Measurements from ENCODE around the gene FAM209A.
"Not testable (repeated sequence)": the region's sequence is repeated elsewhere in the genome, so short reads cannot be mapped to it uniquely, and the experiment has no call there.

Gene FAM209A, protein sequence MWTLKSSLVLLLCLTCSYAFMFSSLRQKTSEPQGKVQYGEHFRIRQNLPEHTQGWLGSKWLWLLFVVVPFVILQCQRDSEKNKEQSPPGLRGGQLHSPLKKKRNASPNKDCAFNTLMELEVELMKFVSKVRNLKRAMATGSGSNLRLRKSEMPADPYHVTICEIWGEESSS

GRCh38 chr20:56524444-56524843, at the start of gene FAM209A:
FAM209A (plus strand) TSS chr20:56524744; CDS start chr20:56524809, 65 bp downstream.
- DNase-seq, result not testable (repeated sequence)

- no peak for DNase-seq
Observed at GRCh38 chr20:56483970-56484369, 40.6 kb upstream of the FAM209A start.

DNA sequence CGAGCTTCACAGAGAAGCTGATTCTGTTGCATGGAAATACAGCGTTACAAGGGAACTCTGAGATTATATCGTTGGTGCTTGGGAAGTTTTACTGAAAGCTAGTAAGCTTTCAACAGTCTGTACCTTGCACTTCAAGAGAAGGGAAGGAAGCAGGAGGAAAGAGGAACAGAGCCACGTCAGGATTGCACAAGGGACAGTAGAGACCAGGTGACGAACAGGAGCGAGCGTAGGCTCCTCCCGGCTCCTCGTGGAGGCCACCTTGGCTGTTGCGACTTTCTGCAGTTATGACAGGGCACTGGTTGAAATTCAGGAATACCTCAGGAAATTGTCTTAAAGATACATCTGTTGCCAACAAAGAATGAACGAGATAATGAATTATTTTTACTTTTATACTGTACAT, 37.3 kb upstream of the FAM209A start:
- no peak for DNase-seq

- no peak for DNase-seq
Observed at GRCh38 chr20:56488566-56488965, 36.0 kb upstream of the FAM209A start.

- no peak for DNase-seq
Observed at GRCh38 chr20:56501116-56501515, 23.4 kb upstream of the FAM209A start.

DNA sequence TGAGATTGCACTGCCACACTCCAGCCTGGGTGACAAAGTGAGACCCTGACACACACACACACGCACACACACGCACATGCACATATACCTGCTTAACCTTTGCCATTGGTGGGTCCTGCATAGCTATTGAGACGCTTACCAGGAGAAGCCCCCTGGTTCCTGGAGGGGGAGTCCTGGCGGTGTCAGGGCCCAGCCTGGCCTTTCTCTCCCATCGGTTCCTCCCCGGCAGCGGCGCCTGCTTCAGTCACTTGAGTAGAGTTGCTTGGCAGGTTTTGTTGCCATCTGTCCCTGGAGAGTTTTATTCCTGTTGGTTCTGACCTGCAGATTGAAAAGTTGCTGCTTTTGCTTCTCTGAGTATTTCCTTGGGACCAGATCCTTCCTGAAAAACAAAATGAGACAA, 20.6 kb upstream of the FAM209A start:
- no peak for DNase-seq

GRCh38 chr20:56504373-56505005, 20.1 kb upstream of the FAM209A start:
- DNase-seq, result no peak

- DNase-seq, result no peak
Observed at GRCh38 chr20:56506103-56506502, 18.4 kb upstream of the FAM209A start.

- no peak for DNase-seq
Observed at GRCh38 chr20:56511926-56512325, 12.6 kb upstream of the FAM209A start.

DNA sequence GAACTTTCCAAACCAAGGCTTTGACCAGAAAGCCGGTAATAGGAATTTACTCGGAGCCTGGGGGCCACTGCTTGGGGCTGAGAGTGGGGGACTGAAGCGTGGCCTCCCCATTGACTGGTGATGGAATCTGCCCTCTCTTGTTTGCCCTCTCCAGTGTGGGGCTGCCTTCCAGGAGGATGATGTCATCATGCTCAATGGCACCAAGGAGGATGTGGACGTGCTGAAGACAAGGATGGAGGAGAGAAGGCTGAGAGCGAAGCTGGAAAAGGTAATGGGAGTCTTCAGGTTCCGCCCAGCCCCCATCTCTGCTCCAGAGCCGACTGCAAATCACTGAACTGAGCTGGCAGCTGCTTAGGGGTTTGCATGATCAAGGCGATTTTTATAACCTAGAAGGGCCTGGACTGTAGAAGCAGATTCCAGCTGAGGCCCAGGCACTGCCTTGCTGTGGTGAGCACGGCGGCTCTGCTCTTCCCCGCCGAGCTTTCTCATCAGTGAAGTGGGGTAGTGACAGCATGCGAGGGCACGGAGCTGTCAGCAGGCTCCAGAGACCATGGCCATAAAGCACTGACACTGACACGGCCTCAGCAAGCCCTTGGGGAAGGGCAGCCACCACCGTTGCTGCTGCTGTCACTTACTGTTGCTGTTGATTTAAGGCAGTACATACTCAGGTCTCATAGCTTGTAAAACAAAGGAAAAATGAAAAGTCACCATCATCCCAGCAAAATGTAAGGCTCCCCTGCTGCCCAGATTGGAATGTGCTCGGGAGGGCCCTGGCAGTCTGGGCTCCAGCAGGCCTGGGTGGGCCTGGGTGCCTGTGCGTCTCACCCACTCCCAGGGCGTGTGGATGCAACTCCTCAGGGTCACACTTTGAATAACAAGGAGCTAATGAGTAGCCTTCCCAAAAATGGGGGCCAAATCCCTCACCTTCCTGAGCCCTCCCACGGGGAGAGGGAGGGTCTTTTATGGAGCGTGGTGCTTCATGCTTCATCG, 11.1 kb upstream of the FAM209A start:
- no peak for DNase-seq

- DNase-seq, result no peak
Observed at GRCh38 chr20:56516631-56517030, 7.9 kb upstream of the FAM209A start.

DNA sequence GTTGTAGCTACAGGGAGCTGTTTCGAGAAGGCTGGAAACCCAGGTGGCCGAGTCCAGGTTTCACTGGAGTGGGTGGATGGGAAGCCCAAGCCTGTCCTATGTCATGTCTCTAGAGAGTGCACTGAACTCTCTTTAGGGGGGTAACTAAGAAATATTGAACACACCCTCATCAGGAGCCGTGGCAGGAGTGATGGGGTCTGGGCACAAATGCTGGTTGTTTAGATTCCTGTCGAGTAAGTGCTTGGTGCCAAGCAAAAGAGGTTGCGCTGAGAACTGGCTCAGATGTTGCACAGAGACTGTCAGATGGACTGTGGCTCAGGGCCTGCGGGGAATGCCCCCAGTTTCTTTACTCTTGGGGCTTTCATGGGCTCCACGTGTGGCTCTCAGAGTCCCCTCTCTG, 7.3 kb upstream of the FAM209A start:
- no peak for DNase-seq

DNA sequence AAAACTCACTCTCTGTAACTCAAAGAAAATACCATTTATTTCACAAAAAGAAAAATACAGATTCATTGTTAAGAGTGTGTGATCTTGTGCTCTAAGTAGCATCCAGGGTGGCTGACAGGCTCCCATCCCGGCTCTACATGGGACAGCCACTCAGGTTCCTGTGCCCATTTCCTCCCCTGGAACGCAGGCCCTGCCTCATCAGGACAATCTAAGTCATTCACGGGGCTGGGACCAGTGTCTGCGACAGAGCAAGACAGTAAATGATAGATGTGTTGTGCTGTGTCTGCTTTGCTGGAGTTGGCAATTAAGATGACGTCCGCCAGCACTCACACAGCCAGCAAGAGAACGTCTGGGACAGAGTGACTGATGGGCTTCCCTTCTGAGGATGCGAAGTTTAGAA, 6.9 kb upstream of the FAM209A start:
- no peak for DNase-seq

DNA sequence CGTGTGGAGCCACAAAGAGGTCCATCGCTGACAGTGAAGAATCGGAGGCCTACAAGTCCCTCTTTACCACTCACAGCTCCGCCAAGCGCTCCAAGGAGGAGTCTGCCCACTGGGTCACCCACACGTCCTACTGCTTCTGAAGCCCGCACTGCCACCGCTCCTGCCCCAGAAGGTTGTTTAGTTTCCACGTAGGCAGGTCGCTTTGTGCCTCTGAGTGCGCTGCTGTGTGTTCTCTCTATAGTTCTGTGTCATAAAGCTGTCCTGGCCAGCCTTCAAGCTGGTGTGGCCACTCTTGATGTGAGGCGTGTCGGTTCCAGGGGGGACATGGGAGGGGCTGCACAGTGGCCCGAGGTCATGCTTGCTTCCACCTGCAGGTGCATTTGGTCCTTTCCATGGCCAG, 6.4 kb upstream of the FAM209A start:
- DNase-seq, result no peak

DNA sequence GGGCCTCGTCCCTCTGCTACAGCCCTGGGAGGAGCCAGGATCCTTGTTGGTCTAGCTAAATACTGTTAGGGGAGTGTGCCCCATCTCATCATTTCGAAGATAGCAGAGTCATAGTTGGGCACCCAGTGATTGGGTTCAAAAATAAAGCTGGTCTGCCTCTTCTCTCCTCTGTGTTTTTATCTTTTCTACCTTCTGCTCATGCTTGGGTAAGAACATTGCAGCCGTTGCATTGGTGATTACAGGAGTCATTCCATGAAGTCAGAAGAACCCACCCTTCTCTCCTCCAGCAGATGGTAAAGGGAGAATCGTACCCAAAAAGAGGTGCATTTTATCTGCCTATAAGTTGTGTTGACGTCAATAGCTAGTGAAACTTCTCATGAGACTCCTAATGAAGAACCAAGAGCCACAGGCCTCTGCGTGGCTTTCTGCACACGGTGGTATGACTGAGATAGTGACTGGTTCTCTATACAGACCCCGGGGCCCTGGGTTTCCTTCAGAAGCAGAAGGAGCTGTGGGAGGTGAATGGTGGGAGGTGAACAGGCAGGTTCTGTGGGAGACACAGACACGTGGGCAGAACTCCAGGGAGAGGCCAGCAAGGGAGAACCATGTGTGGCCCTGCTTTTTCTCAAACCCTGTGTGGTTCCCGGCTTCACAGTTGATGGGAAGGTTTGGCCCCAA, 5.7 kb upstream of the FAM209A start:
- no peak for DNase-seq

DNA sequence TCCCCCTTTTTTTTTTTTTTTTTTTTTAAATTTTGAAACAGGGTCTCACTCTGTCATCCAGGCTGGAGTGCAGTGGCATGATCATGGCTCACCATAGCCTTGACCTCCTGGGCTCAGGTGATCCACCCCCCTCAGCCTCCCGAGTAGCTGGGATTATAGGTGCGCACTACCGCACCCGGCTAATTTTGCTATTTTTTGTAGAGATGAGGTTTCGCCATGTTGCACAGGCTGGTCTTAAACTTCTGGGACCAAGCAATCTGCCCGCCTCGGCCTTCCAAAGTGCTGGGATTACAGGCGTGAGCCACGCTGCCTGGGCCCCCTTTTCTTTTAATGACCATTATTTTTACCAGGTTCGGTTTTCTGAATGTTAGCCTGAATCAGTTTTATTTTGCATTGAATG, 5.0 kb upstream of the FAM209A start:
- no peak for DNase-seq

DNA sequence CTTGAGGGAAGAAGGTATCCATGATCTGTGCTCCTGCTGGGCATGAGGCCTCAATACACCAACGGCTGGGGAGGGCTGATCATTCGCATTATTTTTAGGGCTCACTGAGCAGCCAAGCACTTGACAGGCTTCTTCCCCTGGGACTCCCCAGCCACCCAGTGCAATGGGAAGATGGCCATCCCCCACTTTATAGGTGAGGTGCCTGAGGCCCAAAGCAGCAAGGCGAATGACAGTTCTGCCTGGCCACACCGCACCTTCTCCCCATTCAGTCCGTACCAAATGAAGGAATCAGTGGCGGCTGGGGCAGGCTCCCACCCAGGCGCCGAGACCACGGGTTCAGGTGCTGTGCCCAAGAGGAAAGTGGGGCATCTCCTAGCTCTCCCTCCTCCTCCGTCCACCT, 4.4 kb upstream of the FAM209A start:
- DNase-seq, result no peak

- DNase-seq, result not testable (repeated sequence)
Observed at GRCh38 chr20:56520746-56521354, 3.7 kb upstream of the FAM209A start.

DNA sequence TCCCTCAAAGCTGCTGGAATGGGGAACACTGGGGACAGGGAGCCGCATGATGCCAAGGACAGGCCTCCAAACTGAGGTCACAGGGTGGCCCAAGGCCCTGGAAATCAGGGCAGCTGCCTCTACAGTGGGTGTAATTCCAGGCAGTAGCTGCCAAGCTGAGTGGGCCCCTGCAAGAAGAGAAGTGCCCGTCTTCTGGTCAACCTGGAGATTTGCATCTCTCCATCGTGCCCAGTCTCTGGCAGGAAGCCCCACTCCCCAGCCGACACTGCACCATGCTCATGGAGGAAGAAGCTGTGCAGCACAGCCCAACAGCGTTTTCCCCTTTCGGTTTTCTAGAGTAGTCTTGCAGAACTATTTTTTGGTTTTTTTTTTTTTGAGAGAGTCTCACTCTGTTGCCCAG, 2.2 kb upstream of the FAM209A start:
- DNase-seq, result no peak

DNA sequence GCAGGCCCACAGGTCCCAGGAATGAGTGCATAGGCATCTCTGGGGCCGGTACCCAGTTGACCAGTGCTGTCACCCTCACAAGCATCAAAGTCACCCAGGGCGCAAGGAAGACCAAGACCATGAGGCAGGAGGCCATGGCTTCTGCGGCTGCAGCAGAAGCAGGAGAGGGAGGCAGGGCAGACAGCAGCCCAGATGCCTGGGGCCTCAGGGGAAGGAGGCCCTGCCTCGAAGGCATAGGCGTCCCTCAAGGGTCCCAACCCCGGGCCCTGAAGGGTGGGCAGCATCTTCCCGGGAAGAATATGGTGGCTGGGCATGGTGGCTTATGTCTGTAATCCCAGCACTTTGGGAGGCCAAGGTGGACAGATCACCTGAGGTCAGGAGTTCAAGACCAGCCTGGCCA, 3.0 kb downstream of the FAM209A start:
- no peak for DNase-seq

- DNase-seq, result not testable (repeated sequence)
Observed at GRCh38 chr20:56532946-56533345, 8.4 kb downstream of the FAM209A start, which contains the start of gene FAM209B. FAM209B (plus strand) TSS chr20:56533246; CDS start chr20:56533342, 96 bp downstream.

DNA sequence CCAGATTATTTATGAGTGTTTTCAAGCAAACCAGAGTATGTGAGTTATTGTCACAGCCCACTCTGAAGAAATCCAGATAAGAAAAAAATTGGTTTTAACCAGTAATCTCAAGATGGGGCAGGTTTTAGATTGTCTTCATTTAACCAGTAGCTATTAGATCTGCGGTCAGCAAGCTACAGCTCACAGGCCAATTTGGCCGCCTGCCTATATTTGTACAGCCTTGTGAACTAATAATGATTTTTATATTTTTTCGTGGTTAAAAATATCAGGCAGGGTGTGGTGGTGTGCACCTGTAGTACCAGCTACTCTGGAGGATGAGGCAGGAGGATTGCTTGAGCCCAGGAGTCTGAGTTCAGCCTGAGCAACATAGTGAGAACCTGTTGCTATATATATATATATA, 13.5 kb downstream of the FAM209A start:
- no peak for DNase-seq

GRCh38 chr20:56540415-56540814, 15.9 kb downstream of the FAM209A start:
- no peak for DNase-seq
